Osteoblast (primary cell): ENCODE results near the gene ZMYM1. TPM values are rescaled to one million over a fixed set of nuclear protein-coding genes. Genes with fewer than 3 reads are reported as not detected.
A peak's percentile ranks its signal among the peaks of the same experiment; 100 is the strongest.
"Not testable (repeated sequence)": the region's sequence is repeated elsewhere in the genome, so short reads cannot be mapped to it uniquely, and the experiment has no call there.

ENCODE experiments used
- DNase-seq: peaks from one replicate; pipeline ENCODE4 v3.0.0; 2011; ENCODE audit warnings: low spot score, mixed read lengths; ENCODE audit not compliant: insufficient read length; ENCODE audit errors: missing footprints
- H2AFZ ChIP-seq: 2 replicates; pipeline ENCODE4 v1.6.0; 2011; ENCODE audit warnings: mild to moderate bottlenecking, low read length
- H3K27ac ChIP-seq: 2 replicates; pipeline ENCODE4 v1.5.1; 2011; ENCODE audit warnings: mild to moderate bottlenecking, low read depth, low read length, moderate library complexity
- H3K27me3 ChIP-seq: 2 replicates; pipeline ENCODE4 v1.6.0; 2012; ENCODE audit warnings: mild to moderate bottlenecking, control low read depth, inconsistent platforms, low read length, moderate library complexity; ENCODE audit not compliant: insufficient read depth
- H3K36me3 ChIP-seq: 2 replicates; pipeline ENCODE4 v1.5.1; 2011; ENCODE audit warnings: mild to moderate bottlenecking, low read length, control low read depth, moderate library complexity; ENCODE audit not compliant: insufficient read depth
- H3K4me1 ChIP-seq: 2 replicates; pipeline ENCODE4 v1.5.1; 2011; ENCODE audit warnings: mild to moderate bottlenecking, low read length, control low read depth, moderate library complexity; ENCODE audit not compliant: insufficient read depth
- H3K4me2 ChIP-seq: 2 replicates; pipeline ENCODE4 v1.6.0; 2011; ENCODE audit warnings: mild to moderate bottlenecking, low read length; ENCODE audit not compliant: insufficient read depth
- H3K4me3 ChIP-seq: fragments of 200-600 bp; sonication (generic); 3 replicates; pipeline ENCODE4 v1.5.1; 2012; ENCODE audit warnings: mild to moderate bottlenecking, low read length, inconsistent platforms; ENCODE audit not compliant: insufficient read depth
- H3K79me2 ChIP-seq: 2 replicates; pipeline ENCODE4 v1.6.0; 2012; ENCODE audit warnings: mild to moderate bottlenecking, low read length, control low read depth, inconsistent platforms; ENCODE audit not compliant: insufficient read depth
- H3K9me3 ChIP-seq: 2 replicates; pipeline ENCODE4 v1.5.1; 2011; ENCODE audit warnings: low read depth, low read length, control low read depth
- H4K20me1 ChIP-seq: 2 replicates; pipeline ENCODE4 v1.6.0; 2012; ENCODE audit warnings: mild to moderate bottlenecking, low read length, control low read depth; ENCODE audit not compliant: insufficient read depth
- total RNA-seq: library from RNA; depleted of rRNA; stranded (reverse); fragments of >200 nt; gene quantifications from 2 replicates; pipeline ENCODE4 v1.2.3, GENCODE V29; 2012
- TF ChIP-seq, protein P1 (sequence below): IDR thresholded peaks from 2 replicates; pipeline ENCODE4 v1.5.1; 2011; ENCODE audit warnings: mild to moderate bottlenecking, low read depth, low read length, moderate library complexity; ENCODE audit errors: extremely low read depth

ZMYM1 gene
- total RNA-seq, 1 donor = 13.4 TPM

DNA sequence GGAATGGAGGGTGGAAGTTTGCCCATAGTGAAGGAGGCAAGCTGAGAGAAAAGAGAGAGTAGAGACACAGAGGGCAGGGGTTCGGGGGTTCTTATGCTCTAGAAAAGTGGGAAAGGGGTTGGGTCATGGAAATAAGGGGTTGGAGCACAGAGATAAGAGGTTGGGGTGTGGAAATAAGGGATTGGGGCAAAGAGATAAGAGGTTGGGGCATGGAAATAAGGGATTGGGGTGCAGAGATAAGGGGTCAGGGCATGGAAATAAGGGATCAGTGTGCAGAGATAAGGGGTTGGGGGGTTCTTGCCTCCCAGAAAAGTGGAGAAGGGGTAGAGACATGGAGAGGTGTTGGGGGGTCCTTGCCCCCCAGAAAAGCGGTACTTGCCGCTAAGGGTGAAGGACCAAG is 57.6 kb downstream of the ZMYM1 start:
- no peak overlapping the region for H3K4me3 ChIP-seq
- no peaks in the 10 kb centered on the region for H3K36me3 ChIP-seq
- no peaks in the 10 kb centered on the region for H3K27me3 ChIP-seq
- DNase-seq = no peak
- TF ChIP-seq, protein P1, sequence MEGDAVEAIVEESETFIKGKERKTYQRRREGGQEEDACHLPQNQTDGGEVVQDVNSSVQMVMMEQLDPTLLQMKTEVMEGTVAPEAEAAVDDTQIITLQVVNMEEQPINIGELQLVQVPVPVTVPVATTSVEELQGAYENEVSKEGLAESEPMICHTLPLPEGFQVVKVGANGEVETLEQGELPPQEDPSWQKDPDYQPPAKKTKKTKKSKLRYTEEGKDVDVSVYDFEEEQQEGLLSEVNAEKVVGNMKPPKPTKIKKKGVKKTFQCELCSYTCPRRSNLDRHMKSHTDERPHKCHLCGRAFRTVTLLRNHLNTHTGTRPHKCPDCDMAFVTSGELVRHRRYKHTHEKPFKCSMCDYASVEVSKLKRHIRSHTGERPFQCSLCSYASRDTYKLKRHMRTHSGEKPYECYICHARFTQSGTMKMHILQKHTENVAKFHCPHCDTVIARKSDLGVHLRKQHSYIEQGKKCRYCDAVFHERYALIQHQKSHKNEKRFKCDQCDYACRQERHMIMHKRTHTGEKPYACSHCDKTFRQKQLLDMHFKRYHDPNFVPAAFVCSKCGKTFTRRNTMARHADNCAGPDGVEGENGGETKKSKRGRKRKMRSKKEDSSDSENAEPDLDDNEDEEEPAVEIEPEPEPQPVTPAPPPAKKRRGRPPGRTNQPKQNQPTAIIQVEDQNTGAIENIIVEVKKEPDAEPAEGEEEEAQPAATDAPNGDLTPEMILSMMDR = no peak
- H3K4me2 ChIP-seq = no peak overlapping the region
- no peaks in the 10 kb centered on the region for H4K20me1 ChIP-seq
- H3K4me1 ChIP-seq = no peaks in the 10 kb centered on the region
- no peak overlapping the region for H2AFZ ChIP-seq
- no peak overlapping the region for H3K27ac ChIP-seq
- H3K9me3 ChIP-seq = no peaks in the 10 kb centered on the region
- no peaks in the 10 kb centered on the region for H3K79me2 ChIP-seq

DNA sequence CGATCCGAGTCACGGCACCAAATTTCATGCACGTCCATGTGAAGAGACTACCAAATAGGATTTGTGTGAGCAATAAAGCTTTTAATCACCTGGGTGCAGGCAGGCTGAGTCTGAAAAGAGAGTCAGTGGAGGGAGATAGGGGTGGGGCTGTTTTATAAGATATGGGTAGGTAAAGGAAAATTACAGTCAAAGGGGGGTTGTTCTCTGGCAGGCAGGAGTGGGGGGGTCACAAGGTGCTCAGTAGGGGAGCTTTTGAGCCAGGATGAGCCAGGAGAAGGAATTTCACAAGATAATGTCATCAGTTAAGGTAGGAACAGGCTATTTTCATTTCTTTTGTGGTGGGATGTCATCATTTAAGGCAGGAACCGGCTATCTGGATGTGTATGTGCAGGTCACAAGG is 58.4 kb downstream of the ZMYM1 start:
- not testable (repeated sequence) for H2AFZ ChIP-seq, H3K27me3 ChIP-seq, H3K4me2 ChIP-seq, H3K9me3 ChIP-seq, H3K36me3 ChIP-seq, DNase-seq, H3K79me2 ChIP-seq, H4K20me1 ChIP-seq, H3K4me3 ChIP-seq, H3K27ac ChIP-seq, H3K4me1 ChIP-seq

DNA sequence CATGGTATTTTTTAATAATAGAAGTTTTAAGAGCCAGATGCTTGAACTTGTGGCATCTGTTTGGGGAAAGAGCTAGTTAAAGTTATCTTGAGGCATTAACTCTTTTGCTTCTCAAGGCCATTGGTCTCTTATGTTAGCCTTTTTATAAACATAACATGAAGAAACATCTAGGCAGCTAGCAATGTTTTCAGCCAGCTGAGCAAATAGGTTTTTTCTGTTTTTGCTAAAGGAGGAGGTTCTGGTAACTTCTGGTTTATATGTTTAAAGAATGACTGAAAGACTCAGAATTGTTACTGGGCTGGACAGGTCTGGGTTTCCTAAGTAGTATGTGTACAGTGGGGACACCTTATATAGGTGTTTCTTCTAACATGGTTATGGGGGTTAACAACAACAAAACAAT is 63.1 kb downstream of the ZMYM1 start:
- H3K27me3 ChIP-seq, H3K4me3 ChIP-seq, H3K79me2 ChIP-seq, H2AFZ ChIP-seq, H3K9me3 ChIP-seq, H3K36me3 ChIP-seq, H3K4me2 ChIP-seq, DNase-seq, H3K4me1 ChIP-seq, H4K20me1 ChIP-seq, H3K27ac ChIP-seq: not testable (repeated sequence)

DNA sequence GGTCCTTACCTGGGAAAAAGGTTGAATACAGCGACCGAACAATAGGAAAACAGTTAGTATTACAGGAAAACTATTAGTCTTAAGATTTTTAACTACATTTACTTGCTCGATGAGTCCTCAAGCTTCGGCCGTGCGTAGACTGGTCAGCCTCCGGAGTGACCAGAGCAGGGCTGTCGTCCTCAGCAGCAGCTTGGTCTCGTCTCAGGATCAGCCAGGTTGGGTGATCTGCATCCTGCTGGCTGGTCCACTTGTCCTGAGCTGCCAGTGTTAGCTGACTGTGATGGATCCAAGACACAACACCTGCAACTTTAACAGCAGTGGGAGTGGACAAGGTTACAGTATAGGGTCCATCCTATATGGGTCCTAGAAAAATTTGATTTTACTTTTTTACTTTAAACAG is 63.5 kb downstream of the ZMYM1 start:
- not testable (repeated sequence) for H3K27ac ChIP-seq, H3K9me3 ChIP-seq, DNase-seq, H3K4me3 ChIP-seq, H3K79me2 ChIP-seq, H4K20me1 ChIP-seq, H3K27me3 ChIP-seq, H2AFZ ChIP-seq, H3K4me2 ChIP-seq, H3K36me3 ChIP-seq, H3K4me1 ChIP-seq

DNA sequence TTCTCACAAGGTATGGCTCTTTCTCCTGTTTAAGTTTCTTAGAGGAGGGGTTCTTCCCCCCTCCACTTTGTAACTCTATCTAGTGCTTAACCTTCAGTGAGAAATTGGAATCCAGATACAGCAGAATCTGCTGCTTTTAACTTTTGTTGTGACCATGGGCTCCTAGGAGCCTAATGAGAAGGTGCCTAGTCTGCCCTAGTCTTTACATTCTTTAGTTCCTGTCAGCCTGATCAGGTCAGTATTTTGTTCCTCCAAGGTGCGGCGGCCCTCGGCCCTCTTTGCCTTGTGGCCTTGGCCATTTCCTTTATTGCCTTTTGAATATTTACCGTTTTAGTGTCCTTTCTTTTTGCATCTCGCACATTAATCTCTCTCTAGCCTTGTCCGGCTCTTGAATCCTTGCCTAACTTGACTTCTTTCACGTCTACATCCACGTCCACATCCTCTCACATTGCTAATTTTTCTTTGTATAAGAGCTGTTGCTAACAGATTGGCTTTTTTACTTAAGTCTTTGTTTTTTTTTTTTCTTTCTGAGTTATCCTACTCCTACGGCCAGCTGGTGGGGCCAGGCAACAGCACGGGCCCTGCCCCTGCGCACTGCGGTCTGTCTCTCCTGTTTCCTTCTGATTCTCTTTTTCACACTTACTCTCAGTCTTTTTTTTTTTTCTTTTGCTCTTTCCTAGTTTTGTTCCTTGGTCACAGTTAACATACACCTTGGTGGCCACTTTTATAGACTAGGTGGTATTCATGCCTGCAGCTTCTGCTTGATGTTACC is 64.7 kb downstream of the ZMYM1 start:
- no peaks in the 10 kb centered on the region for H3K4me1 ChIP-seq
- H2AFZ ChIP-seq = no peak overlapping the region
- H3K27me3 ChIP-seq = no peaks in the 10 kb centered on the region
- no peaks in the 10 kb centered on the region for H3K9me3 ChIP-seq
- no peak for DNase-seq
- no peaks in the 10 kb centered on the region for H3K36me3 ChIP-seq
- no peak overlapping the region for H3K4me3 ChIP-seq
- H3K4me2 ChIP-seq = no peak overlapping the region
- H4K20me1 ChIP-seq = no peaks in the 10 kb centered on the region
- no peaks in the 10 kb centered on the region for H3K79me2 ChIP-seq
- H3K27ac ChIP-seq = no peak overlapping the region
- TF ChIP-seq, protein P1 = no peak

DNA sequence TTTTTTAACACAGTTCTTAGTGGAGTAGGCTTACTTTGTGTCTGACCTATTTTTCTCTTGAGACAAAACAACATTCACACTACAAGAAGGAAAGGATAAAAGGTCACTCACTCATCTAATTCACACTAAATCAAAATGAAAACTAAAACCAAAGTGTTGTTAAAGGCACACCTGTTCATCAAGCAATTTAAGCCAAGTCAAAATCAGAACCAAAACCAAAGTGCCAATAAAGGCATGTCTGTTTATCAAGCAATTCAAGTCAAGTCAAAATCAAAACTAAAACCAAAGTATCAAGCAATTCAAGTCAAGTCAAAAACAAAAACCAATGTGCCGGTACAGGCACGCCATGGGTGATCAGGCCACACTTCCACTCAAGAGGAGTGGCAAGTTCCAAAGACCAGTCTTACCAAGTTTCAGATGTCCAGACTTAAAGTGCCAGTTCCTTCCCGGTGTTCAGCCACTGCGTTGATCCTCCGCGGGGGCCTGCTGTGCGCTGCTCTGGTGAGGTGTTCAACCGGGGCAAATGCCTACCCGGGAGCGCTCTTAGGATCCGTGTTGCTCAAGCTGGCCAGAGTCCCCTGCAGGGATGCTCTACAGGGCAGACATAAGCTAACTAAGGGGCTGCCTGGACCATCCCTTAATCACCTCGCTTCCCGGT is 66.8 kb downstream of the ZMYM1 start:
- H3K9me3 ChIP-seq, H4K20me1 ChIP-seq, H3K36me3 ChIP-seq, H3K27ac ChIP-seq, H3K4me1 ChIP-seq, H3K79me2 ChIP-seq, H3K27me3 ChIP-seq, H3K4me3 ChIP-seq: not testable (repeated sequence)
- DNase-seq = peak; percentile 35
- H3K4me2 ChIP-seq = peak overlapping the region; percentile 51
- H2AFZ ChIP-seq = peak overlapping the region; percentile 41
